HG03442 (cell line): ENCODE results near the gene CXorf38.
A peak's percentile ranks its signal among the peaks of the same experiment; 100 is the strongest.
"Not testable (repeated sequence)": the region's sequence is repeated elsewhere in the genome, so short reads cannot be mapped to it uniquely, and the experiment has no call there.

Experiments
- ATAC-seq: cut with Tn5 transposase; IDR thresholded peaks from one replicate; pipeline ENCODE4 v1.9.1; 2021; ENCODE audit warnings: mild to moderate bottlenecking, moderate library complexity; ENCODE audit not compliant: unreplicated experiment

CXorf38 gene

GRCh38 chrX:40632199-40632598, 15.2 kb downstream of the CXorf38 start:
- ATAC-seq = no peak

GRCh38 chrX:40628506-40628905, 18.9 kb downstream of the CXorf38 start:
- ATAC-seq = no peak

GRCh38 chrX:40625294-40625693, 22.1 kb downstream of the CXorf38 start:
- no peak for ATAC-seq

- no peak for ATAC-seq
Observed at GRCh38 chrX:40623665-40624064, 23.7 kb downstream of the CXorf38 start.

GRCh38 chrX:40623139-40623536, 24.2 kb downstream of the CXorf38 start, which contains the start of gene MPC1L:
TSS of gene MPC1L (plus strand) at chrX:40623428. CDS start at chrX:40623566, 138 bp downstream.
- no peak for ATAC-seq

- ATAC-seq = no peak
Observed at GRCh38 chrX:40622479-40623138, 24.8 kb downstream of the CXorf38 start.

- no peak for ATAC-seq
Observed at GRCh38 chrX:40617566-40617965, 29.8 kb downstream of the CXorf38 start.

- ATAC-seq = no peak
Observed at GRCh38 chrX:40615976-40616375, 31.4 kb downstream of the CXorf38 start.

GRCh38 chrX:40612511-40612910, 34.9 kb downstream of the CXorf38 start:
- no peak for ATAC-seq

GRCh38 chrX:40607381-40607780, 40.0 kb downstream of the CXorf38 start:
- ATAC-seq = no peak

GRCh38 chrX:40603446-40603845, 43.9 kb downstream of the CXorf38 start:
- ATAC-seq = no peak

GRCh38 chrX:40589616-40590321, 57.6 kb downstream of the CXorf38 start:
- ATAC-seq = not testable (repeated sequence)

GRCh38 chrX:40587623-40588022, 59.7 kb downstream of the CXorf38 start:
- ATAC-seq = not testable (repeated sequence)

GRCh38 chrX:40582811-40583210, 64.5 kb downstream of the CXorf38 start:
- ATAC-seq = no peak

GRCh38 chrX:40582178-40582577, 65.2 kb downstream of the CXorf38 start:
- not testable (repeated sequence) for ATAC-seq

GRCh38 chrX:40581336-40581920, 65.9 kb downstream of the CXorf38 start:
- no peak for ATAC-seq

- peak; percentile 96 for ATAC-seq
Observed at GRCh38 chrX:40580537-40581335, 66.6 kb downstream of the CXorf38 start, which contains the start of gene ATP6AP2. TSS of gene ATP6AP2 (plus strand) at chrX:40580970. CDS start at chrX:40581066, 96 bp downstream.

- ATAC-seq = peak; percentile 48
Observed at GRCh38 chrX:40579900-40580536, 67.3 kb downstream of the CXorf38 start.

- ATAC-seq = no peak
Observed at GRCh38 chrX:40579141-40579540, 68.2 kb downstream of the CXorf38 start.

- ATAC-seq = no peak
Observed at GRCh38 chrX:40578039-40578695, 69.2 kb downstream of the CXorf38 start.
